ENCODE measurements around the gene GPC4. TPM values are rescaled to one million over a fixed set of nuclear protein-coding genes. Genes with fewer than 3 reads are reported as not detected.

Gene GPC4
- total RNA-seq, 1 donor from 2014 or later: not detected

Other genes starting within 250 kb of the GPC4 start
- gene TFDP3, start 197.1 kb downstream of the GPC4 start, total RNA-seq: not detected in 2 replicates